Adrenal gland (tissue), 5 donors: ENCODE results near the gene NME7.

ENCODE experiments used
- CTCF ChIP-seq, 6 experiments: fragments of 450-650 bp in 4 of 6; fragments of 200-600 bp in 2 of 6; sonication (generic) in 1 of 6; IDR thresholded peaks; 1 replicate in 5 of 6; 2 replicates in 1 of 6; pipeline versions ENCODE4 v1.5.1 to v1.8.0; 2016 to 2021; ENCODE audit warnings: antibody characterized with exemption in 6 of 6, mild to moderate bottlenecking in 2 of 6, moderate library complexity in 1 of 6
- POLR2A ChIP-seq, 2 donors: fragments of 450-650 bp; IDR thresholded peaks; one replicate each; pipeline ENCODE4 v1.6.1; 2017; ENCODE audit warnings: antibody characterized with exemption in 2 of 2, mild to moderate bottlenecking in 2 of 2, moderate library complexity in 1 of 2
- donor health status: DM: no; HTN: no; CAD: no.

GRCh38 chr1:169395955-169396354 is 28.4 kb upstream of the NME7 start:
- TF ChIP-seq CTCF (IDR thresholded peaks at IDR 0.05) (no peak), POLR2A (IDR thresholded peaks at IDR 0.05) (no peak)
